ENCODE results near the gene DPAGT1. TPM values are rescaled to one million over a fixed set of nuclear protein-coding genes. Genes with fewer than 3 reads are reported as not detected.
A peak's percentile ranks its signal among the peaks of the same experiment; 100 is the strongest.

Gene DPAGT1
- total RNA-seq, 4 donors from 2014 or later, result 10.7 to 28.1 (median 21.4) TPM

DNA sequence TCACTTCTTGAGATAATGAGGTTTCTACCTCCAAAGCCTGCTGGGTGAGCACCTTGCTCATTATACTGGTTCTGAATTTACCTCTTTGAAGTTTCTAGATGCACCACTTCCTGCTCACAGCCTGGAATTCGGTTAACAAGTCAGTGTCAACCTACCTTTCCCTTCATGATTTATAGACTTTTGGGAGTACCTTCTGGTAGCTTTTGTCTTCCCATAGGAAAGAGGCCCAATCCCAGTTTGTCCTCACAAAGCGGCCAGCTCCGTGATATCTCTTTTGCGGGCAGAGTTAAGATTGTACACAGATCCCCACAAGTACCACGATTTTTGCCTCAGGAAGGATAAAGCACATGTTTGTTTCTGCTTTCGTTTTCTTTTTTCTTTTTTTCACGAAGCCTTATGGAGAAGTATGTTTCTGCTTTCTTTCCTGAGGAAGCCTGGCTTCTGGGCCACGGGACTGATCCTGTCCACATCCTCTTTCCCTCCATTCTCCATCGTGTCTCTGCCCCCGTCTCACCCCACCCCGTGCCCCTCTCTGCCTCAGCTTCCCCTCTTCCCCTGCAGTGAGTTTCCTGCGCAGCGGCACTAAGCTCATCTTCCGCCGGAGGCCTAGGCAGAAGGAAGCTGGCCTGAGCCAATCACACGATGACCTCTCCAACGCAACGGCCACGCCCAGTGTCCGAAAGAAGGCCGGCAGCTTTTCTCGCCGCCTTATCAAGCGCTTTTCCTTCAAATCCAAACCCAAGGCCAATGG lies 14.0 kb upstream of the DPAGT1 start:
- peak; percentile 24 for ATAC-seq
- no peak overlapping the region for H3K4me3 ChIP-seq
- H3K36me3 ChIP-seq, result peaks cover 0 to 62% of the 10 kb centered on the region in 2 donors
- H3K27me3 ChIP-seq, result no peaks in the 10 kb centered on the region
- H3K4me1 ChIP-seq, result peaks cover 0 to 4% (median 0%) of the 10 kb centered on the region in 3 donors
- no peaks in the 10 kb centered on the region for H3K9me3 ChIP-seq
- TF ChIP-seq POLR2AphosphoS5 (IDR thresholded peaks at IDR 0.05), result no peak
- no peak for TF ChIP-seq EP300 (IDR thresholded peaks at IDR 0.05)
- TF ChIP-seq POLR2A (IDR thresholded peaks at IDR 0.05), result no peak
- TF ChIP-seq, protein P1, sequence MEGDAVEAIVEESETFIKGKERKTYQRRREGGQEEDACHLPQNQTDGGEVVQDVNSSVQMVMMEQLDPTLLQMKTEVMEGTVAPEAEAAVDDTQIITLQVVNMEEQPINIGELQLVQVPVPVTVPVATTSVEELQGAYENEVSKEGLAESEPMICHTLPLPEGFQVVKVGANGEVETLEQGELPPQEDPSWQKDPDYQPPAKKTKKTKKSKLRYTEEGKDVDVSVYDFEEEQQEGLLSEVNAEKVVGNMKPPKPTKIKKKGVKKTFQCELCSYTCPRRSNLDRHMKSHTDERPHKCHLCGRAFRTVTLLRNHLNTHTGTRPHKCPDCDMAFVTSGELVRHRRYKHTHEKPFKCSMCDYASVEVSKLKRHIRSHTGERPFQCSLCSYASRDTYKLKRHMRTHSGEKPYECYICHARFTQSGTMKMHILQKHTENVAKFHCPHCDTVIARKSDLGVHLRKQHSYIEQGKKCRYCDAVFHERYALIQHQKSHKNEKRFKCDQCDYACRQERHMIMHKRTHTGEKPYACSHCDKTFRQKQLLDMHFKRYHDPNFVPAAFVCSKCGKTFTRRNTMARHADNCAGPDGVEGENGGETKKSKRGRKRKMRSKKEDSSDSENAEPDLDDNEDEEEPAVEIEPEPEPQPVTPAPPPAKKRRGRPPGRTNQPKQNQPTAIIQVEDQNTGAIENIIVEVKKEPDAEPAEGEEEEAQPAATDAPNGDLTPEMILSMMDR (IDR thresholded peaks at IDR 0.05), result no peak
- WGBS, 2 donors (ENCODE audit: low coverage in 1 of 2), result 55 to 60% methylated on average over 16 to 22 of the region's 24 CpGs
- H3K27ac ChIP-seq, result peak overlapping the region in 2 of 4 donors; percentile 11 to 20

DNA sequence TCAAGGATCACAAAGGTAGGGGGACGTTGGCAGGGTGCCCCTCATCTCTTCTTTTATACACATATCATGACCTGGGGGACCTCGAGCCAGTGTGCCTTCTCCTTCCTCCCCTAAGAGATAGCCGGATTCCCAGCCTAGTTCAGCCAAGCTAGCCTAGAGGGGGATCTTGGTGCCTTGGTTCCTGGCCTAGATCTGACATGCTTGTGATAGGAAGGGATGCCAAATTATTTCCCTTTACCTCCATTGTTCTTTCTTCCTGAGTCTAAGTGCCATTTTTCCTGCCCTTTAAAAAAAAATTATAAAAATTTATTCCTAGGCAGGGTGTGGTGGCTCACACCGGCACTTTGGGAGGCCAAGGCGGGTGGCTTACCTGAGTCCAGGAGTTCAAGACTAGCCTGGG lies 12.7 kb upstream of the DPAGT1 start:
- TF ChIP-seq POLR2A (IDR thresholded peaks at IDR 0.05), result no peak
- WGBS, 2 donors (ENCODE audit: low coverage in 1 of 2), result no CpG with 5 or more reads among the region's 5 CpGs
- ATAC-seq, result no peak
- Histone ChIP-seq H3K27ac (no peak overlapping the region), H3K4me3 (no peak overlapping the region), H3K4me1 (peaks cover 0 to 11% (median 0%) of the 10 kb centered on the region in 3 donors), H3K36me3 (peaks cover 0 to 64% of the 10 kb centered on the region in 2 donors), H3K9me3 (no peaks in the 10 kb centered on the region), H3K27me3 (no peaks in the 10 kb centered on the region)

DNA sequence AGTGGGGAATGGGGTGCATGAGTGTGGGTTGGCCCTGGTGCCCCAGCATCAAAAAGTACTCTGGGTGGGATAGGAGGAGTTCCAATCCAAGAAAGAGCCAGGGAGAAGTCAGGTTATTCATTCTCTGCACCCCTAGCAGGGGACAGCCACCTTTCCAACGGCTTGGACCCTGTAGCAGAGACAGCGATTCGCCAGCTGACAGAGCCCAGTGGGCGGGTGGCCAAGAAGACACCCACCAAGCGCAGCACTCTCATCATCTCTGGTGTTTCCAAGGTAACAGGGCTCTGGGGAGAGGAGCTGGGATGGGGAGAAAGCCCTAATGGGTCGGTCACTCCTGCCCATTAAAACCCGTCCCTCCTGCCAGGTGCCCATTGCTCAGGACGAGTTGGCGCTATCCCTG lies 12.1 kb upstream of the DPAGT1 start:
- no CpG with 5 or more reads among the region's 9 CpGs for WGBS, 2 donors (ENCODE audit: low coverage in 1 of 2)

DNA sequence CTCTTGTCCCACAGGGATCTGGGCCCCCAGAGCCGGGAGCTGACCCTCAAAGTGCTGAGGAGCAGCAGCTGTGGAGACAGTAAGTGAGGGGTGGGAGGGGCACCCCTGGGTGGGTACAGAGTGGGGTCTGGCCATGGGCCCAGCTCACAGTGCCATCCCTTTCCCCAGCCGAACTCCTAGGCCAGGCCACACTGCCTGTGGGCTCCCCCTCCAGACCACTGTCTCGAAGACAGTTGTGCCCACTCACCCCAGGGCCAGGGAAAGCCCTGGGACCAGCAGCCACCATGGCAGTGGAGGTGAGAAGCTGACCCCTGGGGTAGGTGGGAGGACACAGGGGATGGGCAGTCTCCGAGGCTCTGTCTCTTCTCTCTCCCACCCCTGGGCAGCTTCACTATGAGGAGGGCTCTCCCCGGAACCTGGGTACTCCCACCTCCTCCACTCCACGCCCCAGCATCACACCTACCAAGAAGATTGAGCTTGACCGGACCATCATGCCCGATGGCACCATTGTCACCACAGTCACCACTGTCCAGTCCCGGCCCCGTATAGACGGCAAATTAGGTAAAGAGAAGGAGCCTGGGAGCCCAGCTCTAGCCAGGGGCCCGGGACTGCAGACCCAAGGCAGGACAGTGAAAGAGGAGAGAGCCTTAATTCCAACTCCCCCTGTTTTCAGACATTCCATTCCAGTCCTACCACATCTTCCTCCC lies 10.8 kb upstream of the DPAGT1 start:
- WGBS, 2 donors (ENCODE audit: low coverage in 1 of 2), result 92 to 98% methylated on average over 2 to 7 of the region's 12 CpGs
- TF ChIP-seq, protein P1 (IDR thresholded peaks at IDR 0.05), result no peak
- TF ChIP-seq POLR2A (IDR thresholded peaks at IDR 0.05), result no peak
- TF ChIP-seq POLR2AphosphoS5 (IDR thresholded peaks at IDR 0.05), result no peak
- no peak for TF ChIP-seq EP300 (IDR thresholded peaks at IDR 0.05)
- Histone ChIP-seq H3K27me3 (no peaks in the 10 kb centered on the region), H3K27ac (no peak overlapping the region), H3K9me3 (no peaks in the 10 kb centered on the region), H3K36me3 (peaks cover 0 to 64% of the 10 kb centered on the region in 2 donors), H3K4me1 (peaks cover 0 to 26% (median 6%) of the 10 kb centered on the region in 3 donors), H3K4me3 (no peak overlapping the region)
- no peak for ATAC-seq

More for the DNA sequence above, 12.1 kb upstream of the DPAGT1 start:
- no peak overlapping the region for H3K4me3 ChIP-seq
- H3K36me3 ChIP-seq, result peaks cover 0 to 64% of the 10 kb centered on the region in 2 donors
- TF ChIP-seq EP300 (IDR thresholded peaks at IDR 0.05) (no peak), POLR2AphosphoS5 (IDR thresholded peaks at IDR 0.05) (no peak), POLR2A (IDR thresholded peaks at IDR 0.05) (no peak)
- TF ChIP-seq, protein P1 (IDR thresholded peaks at IDR 0.05), result no peak
- H3K9me3 ChIP-seq, result no peaks in the 10 kb centered on the region
- ATAC-seq, result no peak
- H3K27me3 ChIP-seq, result no peaks in the 10 kb centered on the region
- H3K4me1 ChIP-seq, result peaks cover 0 to 17% (median under 1%) of the 10 kb centered on the region in 3 donors
- H3K27ac ChIP-seq, result no peak overlapping the region

DNA sequence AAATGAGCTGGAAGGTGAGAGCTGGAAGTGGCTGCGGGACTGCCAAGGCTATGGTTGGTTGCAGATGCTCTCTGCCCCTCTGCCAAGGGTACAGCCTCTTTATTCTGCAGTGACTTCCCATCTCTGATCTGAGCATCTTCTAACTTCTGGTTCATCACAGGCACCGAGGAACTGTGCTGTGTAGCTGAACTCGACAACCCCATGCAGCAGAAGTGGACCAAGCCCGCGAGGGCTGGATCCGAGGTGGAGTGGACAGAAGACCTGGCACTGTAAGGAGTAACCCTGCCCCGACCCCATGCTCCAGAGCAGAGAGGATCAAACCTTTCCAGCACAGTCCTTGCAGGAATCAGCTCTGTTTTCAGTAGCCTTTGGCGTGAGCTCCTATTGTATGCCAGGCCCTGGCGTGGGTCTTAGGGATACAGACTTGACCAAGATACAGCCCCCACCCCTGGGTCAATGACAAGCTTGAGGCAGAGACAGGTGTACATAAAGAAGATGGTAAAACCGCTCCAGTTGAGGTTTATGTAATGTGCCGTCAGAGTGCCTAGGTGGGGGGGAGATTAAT lies 9.8 kb upstream of the DPAGT1 start:
- TF ChIP-seq POLR2A (IDR thresholded peaks at IDR 0.05) (no peak), POLR2AphosphoS5 (IDR thresholded peaks at IDR 0.05) (no peak), EP300 (IDR thresholded peaks at IDR 0.05) (no peak)
- TF ChIP-seq, protein P1 (IDR thresholded peaks at IDR 0.05), result no peak
- ATAC-seq, result no peak
- Histone ChIP-seq H3K36me3 (peaks cover 0 to 61% of the 10 kb centered on the region in 2 donors), H3K27ac (no peak overlapping the region), H3K4me3 (no peak overlapping the region), H3K4me1 (peaks cover 0 to 32% (median 10%) of the 10 kb centered on the region in 3 donors), H3K27me3 (no peaks in the 10 kb centered on the region), H3K9me3 (no peaks in the 10 kb centered on the region)
- 80 to 88% methylated on average over 2 to 8 of the region's 11 CpGs for WGBS, 2 donors (ENCODE audit: low coverage in 1 of 2)
